GM12873 (cell line): ENCODE data around the gene HINFP.

ENCODE experiments used
- CTCF ChIP-seq: IDR thresholded peaks from 2 replicates; pipeline ENCODE4 v1.5.1; 2012; ENCODE audit warnings: low read depth, mild to moderate bottlenecking, moderate library complexity, low read length, control low read depth; ENCODE audit not compliant: insufficient read depth; ENCODE audit errors: missing control alignments

The HINFP gene

GRCh38 chr11:119155733-119156492, 34.5 kb downstream of the HINFP start:
- peak; percentile 17 for TF ChIP-seq CTCF

- no peak for TF ChIP-seq CTCF
Measured at GRCh38 chr11:119156496-119156895, 35.1 kb downstream of the HINFP start.

GRCh38 chr11:119157063-119157462, 35.7 kb downstream of the HINFP start:
- no peak for TF ChIP-seq CTCF

- no peak for TF ChIP-seq CTCF
Measured at GRCh38 chr11:119158467-119158866, 37.1 kb downstream of the HINFP start.

GRCh38 chr11:119160151-119160550, 38.8 kb downstream of the HINFP start:
- no peak for TF ChIP-seq CTCF

- TF ChIP-seq CTCF, result no peak
Measured at GRCh38 chr11:119161871-119162270, 40.5 kb downstream of the HINFP start.

- TF ChIP-seq CTCF, result no peak
Measured at GRCh38 chr11:119166368-119167076, 45.1 kb downstream of the HINFP start.
